Esophagus squamous epithelium (tissue), 4 donors: ENCODE data around the gene IFITM1.

Source experiments
- POLR2A ChIP-seq, 4 donors: fragments of 450-650 bp; IDR thresholded peaks; one replicate each; pipeline ENCODE4 v1.6.1; 2017; ENCODE audit warnings: antibody characterized with exemption in 4 of 4, mild to moderate bottlenecking in 4 of 4, moderate library complexity in 3 of 4
- TF ChIP-seq, protein P1 (sequence below), 6 experiments: fragments of 450-650 bp in 4 of 6; fragments of 200-600 bp in 2 of 6; sonication (generic) in 2 of 6; IDR thresholded peaks; one replicate each; pipeline ENCODE4 v1.5.1; 2016 to 2019; ENCODE audit warnings: antibody characterized with exemption in 6 of 6, mild to moderate bottlenecking in 4 of 6, moderate library complexity in 4 of 6

DNA sequence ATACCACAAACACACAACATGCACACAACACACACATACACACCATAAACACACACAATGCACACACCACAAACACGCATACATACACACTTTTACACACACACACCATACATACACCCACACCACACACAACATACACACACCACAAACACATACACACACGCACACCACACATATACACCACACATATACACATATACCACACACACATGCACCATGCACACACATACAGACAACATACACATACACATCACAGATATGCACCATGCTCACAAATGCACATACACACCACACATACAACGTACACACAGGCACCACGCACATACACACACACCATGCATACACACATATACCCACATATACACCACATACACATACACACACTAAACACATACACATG is 43.7 kb downstream of the IFITM1 start:
- TF ChIP-seq, protein P1, sequence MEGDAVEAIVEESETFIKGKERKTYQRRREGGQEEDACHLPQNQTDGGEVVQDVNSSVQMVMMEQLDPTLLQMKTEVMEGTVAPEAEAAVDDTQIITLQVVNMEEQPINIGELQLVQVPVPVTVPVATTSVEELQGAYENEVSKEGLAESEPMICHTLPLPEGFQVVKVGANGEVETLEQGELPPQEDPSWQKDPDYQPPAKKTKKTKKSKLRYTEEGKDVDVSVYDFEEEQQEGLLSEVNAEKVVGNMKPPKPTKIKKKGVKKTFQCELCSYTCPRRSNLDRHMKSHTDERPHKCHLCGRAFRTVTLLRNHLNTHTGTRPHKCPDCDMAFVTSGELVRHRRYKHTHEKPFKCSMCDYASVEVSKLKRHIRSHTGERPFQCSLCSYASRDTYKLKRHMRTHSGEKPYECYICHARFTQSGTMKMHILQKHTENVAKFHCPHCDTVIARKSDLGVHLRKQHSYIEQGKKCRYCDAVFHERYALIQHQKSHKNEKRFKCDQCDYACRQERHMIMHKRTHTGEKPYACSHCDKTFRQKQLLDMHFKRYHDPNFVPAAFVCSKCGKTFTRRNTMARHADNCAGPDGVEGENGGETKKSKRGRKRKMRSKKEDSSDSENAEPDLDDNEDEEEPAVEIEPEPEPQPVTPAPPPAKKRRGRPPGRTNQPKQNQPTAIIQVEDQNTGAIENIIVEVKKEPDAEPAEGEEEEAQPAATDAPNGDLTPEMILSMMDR (IDR thresholded peaks at IDR 0.05): no peak
- TF ChIP-seq POLR2A (IDR thresholded peaks at IDR 0.05): no peak
